ENCODE data around the gene PPP1R14C.

GRCh38 chr6:150191809-150192208, 49.0 kb downstream of the PPP1R14C start:
- TF ChIP-seq CTCF (conservative IDR thresholded peaks at IDR 0.05) (no peak), EZH2 (IDR thresholded peaks at IDR 0.05; ENCODE audit: low read depth) (no peak)

All from PC-9 (cell line).